GM12875 (cell line): ENCODE measurements around the gene POP4.

ENCODE experiments used
- H3K4me3 ChIP-seq: one replicate; pipeline ENCODE4 v1.5.1; 2011; ENCODE audit warnings: low read depth, low read length, control low read depth
- TF ChIP-seq, protein P1 (sequence below): IDR thresholded peaks from 2 replicates; pipeline ENCODE4 v1.5.1; 2011; ENCODE audit warnings: low read depth, mild to moderate bottlenecking, control low read depth, inconsistent platforms, low read length, moderate library complexity, borderline replicate concordance; ENCODE audit not compliant: insufficient read depth

The POP4 gene

DNA sequence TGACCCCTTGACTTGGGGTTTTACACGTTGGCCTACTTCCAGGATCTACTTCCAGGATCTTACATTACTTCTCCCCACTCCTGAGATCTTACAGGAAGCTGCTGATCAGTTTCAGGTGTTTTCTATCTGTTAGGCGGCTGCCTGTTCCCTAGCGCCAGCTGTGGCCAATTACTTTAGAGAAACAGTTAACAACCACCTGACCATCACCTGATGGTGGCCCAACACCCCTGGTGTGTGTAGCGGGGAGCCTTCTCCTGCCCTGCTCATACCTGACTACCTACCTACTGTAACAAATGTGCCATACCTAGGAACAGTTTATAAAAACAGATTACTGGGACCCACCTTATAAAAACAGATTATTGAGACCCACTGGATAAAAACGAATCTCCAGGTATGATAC lies 2.8 kb upstream of the POP4 start:
- H3K4me3 ChIP-seq, result no peak overlapping the region
- TF ChIP-seq, protein P1, sequence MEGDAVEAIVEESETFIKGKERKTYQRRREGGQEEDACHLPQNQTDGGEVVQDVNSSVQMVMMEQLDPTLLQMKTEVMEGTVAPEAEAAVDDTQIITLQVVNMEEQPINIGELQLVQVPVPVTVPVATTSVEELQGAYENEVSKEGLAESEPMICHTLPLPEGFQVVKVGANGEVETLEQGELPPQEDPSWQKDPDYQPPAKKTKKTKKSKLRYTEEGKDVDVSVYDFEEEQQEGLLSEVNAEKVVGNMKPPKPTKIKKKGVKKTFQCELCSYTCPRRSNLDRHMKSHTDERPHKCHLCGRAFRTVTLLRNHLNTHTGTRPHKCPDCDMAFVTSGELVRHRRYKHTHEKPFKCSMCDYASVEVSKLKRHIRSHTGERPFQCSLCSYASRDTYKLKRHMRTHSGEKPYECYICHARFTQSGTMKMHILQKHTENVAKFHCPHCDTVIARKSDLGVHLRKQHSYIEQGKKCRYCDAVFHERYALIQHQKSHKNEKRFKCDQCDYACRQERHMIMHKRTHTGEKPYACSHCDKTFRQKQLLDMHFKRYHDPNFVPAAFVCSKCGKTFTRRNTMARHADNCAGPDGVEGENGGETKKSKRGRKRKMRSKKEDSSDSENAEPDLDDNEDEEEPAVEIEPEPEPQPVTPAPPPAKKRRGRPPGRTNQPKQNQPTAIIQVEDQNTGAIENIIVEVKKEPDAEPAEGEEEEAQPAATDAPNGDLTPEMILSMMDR, result no peak

- TF ChIP-seq, protein P1, result no peak
- H3K4me3 ChIP-seq, result peak overlapping the region; percentile 100
Observed at GRCh38 chr19:29606420-29606747, 301 bp downstream of the POP4 start.

GRCh38 chr19:29609636-29610035 lies 3.6 kb downstream of the POP4 start:
- H3K4me3 ChIP-seq, result no peak overlapping the region
- TF ChIP-seq, protein P1, result no peak

GRCh38 chr19:29610213-29610573 lies 4.1 kb downstream of the POP4 start:
- TF ChIP-seq, protein P1, result no peak
- H3K4me3 ChIP-seq, result no peak overlapping the region

DNA sequence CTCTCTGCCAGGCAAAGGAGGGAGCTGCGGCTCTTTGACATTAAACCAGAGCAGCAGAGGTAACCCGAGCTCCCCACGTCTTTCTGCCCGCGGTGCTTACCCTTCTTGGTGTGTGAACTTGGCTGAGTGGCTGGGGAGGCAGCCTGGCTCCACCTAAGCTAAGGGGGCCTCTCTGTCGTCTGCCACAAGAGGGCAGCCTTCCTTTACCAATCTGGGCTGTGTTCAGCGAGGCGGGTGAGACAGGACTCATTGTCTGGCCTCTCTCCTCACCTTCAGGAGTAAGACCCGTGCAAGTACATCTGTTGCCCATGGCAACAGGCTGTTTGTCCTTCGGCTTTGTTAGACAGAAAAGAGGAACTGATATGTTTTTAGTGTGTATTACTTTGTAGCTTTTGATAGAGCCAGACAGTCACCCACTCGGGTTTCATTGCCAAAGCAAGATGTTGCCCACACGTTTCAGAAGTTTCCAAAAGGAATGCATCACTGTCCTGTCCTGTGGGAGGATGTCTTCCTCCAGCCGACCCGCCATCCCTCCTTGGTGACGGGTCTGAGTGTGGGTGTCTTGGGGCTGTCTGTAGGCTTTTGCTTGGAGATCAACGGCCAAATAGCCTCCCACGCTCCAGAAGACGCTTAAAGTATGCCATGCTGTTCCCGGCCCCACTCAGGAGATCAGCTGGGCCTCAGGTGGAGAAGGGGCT lies 4.6 kb downstream of the POP4 start:
- TF ChIP-seq, protein P1, result peak; percentile 87

DNA sequence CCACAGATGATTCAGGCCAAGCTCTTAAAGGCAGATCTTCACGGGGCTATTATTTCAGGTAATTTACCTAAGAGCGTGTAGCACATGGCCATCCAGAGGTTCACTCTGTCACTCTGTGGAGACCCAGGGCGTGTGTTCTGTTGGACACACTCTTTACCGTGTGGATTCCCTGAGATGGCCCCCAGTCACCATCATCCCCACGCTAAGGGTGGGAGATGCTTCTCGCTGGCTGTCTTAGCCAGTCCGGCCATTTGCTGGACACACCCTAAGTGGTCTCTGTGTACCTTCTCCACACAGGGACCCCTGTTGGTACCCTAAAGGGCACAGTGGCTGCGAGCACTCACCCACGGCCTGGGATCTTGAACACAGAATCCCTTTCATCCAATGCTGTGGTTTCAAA lies 6.0 kb downstream of the POP4 start:
- H3K4me3 ChIP-seq, result no peak overlapping the region
- TF ChIP-seq, protein P1, result no peak

More for the DNA sequence above, 4.6 kb downstream of the POP4 start:
- H3K4me3 ChIP-seq, result no peak overlapping the region

GRCh38 chr19:29612801-29613595 lies 6.9 kb downstream of the POP4 start:
- TF ChIP-seq, protein P1, result no peak
- no peak overlapping the region for H3K4me3 ChIP-seq
